SKM-1 treated with dmso at 0.1 percent for 144 hours (cell line): ENCODE measurements around the gene MPPED2.

Source experiments
- DNase-seq: peaks from one replicate; lab custom pipeline; 2025; ENCODE audit not compliant: unreplicated experiment; lab: John Stamatoyannopoulos, UW

The MPPED2 gene

GRCh38 chr11:30535818-30536217, 50.3 kb downstream of the MPPED2 start:
- no peak for DNase-seq

DNA sequence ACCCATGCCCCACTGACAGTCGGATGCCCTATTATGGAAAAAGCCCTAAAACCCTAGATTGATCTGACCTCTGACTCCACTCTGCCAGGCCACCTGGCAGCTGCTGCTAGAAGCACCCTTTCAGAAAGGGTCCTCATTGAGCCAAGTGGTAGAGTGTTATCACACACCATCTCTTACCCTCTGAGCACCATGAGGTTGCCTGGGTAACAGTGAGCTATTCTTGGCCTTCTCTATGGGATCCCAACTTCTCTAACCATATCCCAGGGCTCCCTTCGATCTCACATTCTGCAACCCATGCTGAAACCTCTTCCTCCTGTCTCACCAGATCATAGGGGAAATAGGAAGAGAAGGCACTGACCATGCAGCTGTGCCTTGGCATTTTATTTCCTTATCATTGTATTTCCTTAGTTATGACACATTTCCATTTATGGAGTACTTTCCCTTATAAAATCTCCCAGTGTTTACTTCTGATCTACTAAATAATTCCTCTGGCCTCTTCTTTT, 52.7 kb downstream of the MPPED2 start:
- no peak for DNase-seq

DNA sequence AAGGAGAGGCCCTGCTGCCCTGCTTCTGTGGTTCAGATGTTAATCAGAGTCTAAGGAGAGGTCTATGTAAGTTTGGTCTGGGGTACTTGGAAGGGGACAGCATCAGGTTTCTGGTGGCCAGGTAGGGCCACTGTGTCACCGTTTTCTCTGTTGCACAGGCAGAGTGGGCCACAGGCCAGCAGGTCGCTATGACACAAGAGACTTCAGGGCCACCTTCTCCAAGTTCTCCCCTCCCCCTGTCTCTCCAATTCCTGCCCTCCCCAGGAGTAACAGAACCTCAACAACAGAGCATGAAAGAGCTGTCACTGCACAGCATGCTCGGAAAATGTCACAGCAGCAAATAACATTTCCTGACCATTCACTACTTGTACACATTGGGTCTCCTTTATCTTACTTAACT, 58.6 kb downstream of the MPPED2 start:
- no peak for DNase-seq

DNA sequence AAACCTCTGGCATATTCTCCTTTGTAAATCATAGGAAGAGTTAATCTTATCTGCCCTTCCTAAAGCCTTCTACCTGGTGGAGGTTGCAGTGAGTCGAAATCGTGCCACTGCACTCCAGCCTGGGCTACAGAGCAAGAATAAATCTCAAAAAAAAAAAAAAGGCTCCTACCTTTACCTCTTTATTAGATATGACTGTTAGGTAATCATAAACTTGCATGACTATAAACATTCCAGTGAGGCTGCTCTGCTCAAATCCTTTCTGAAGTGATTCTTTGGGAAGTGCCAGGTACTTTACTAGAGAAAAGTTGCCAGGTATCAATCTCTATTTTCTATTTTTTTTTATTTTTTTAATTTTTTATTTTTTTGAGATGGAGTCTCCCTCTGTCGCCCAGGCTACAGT, 59.6 kb downstream of the MPPED2 start:
- no peak for DNase-seq

DNA sequence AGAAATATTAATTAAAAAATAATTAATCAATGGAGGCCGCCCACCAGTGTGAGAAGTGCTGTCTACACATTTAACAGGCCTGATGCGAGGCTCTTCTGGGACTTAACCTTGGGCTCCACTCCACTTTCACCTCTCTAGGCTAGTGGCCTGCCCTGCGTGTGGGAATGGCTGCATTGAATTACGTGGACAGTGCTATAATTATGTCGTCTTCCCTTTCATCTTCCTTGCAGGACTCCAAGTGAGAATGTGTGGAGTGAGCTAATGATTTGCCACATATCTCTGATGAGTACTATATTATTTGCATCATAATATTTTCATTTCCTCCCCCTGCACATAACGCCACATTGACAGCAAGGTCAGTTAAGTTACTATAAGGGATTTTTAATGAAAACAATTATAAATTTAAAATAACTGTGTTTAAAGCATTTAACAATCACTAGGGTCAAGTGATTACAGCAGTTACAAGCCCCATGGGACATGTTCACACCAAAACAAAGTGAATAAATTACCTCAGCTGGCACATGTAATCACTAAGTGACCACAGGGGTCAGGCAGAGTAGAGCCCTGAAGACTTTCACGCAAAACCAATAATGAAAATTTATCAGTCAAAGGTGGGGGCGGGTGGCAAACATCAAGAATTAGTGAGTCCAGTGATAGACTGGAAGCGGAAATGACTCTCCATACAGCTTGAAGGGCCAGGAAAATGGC, 63.5 kb downstream of the MPPED2 start:
- DNase-seq = no peak

DNA sequence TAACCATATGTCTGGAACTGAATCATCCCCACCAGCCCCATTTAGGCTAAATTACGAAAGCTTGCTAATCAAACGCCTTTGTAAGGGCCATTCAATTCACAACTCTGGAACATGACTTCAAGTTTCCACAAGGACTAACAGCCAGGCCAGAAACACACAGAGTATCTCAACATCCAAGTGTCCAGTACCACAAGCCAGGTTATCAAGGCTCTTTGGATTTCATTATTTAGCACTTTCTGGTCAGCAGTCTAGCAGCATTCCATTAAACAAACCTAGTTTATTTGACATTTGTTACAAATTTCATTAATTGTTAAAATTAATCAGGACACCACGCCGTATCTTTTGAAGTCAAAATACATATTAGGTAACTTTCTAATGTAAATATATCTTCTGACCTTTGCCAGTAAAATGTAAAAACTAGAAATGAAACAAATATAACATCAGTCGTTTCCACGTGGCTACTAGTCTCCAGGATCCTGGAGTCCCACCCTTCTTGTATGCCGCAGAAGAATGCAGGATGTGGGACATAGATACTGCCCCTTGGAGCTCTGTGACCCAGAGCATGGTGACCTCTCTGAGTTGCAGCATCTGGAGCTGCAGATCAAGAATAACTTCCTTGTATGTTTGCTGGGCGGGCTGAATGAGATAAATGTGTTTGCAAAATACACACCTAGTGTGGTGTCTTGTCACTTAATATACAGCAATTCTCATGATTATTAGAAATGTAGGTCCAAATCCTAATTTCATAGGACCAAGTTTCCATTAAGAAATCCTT, 64.7 kb downstream of the MPPED2 start:
- DNase-seq = no peak

- no peak for DNase-seq
Measured at GRCh38 chr11:30513087-30513486, 73.1 kb downstream of the MPPED2 start.

- DNase-seq = no peak
Measured at GRCh38 chr11:30511408-30511807, 74.7 kb downstream of the MPPED2 start.

DNA sequence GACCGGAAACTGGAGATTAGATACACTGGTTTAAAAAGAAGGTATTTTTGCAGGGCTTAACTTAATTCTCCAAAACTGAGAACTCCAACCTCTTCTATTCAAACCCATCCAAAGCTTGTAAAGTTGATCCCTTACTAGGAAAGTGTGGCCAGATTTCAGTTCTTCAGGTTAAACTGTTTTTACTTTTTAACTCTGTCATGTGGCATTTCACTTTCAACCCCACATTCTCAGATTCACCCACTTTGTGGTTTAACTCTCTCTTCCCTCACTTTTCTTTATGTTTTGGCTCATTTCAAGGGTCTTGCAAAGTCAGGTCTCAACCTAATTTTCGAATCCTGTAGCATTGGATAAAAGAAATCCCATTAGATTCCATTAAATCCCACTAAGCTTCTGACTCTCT, 75.4 kb downstream of the MPPED2 start:
- DNase-seq = no peak

- DNase-seq = no peak
Measured at GRCh38 chr11:30509364-30509763, 76.8 kb downstream of the MPPED2 start.

DNA sequence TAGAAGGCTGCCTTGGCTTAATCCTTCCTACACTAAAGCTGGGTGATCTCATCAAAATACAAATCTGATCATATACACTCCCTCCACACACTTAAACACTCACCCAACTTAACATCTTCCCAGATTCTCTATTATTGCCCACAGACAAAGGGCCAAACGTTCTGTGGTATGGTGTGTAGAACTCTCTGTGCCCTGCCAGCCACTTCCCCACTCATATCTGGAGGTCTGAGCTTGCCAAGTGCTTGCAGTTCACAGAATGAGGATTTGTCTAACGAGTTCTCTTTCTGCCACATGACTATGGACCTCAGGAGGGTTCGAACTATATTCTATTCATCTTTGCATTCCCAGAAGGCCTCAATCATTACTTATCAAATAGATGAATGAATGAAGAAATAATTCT, 77.6 kb downstream of the MPPED2 start:
- DNase-seq = no peak

GRCh38 chr11:30505603-30506002, 80.5 kb downstream of the MPPED2 start:
- DNase-seq = no peak

GRCh38 chr11:30504468-30504867, 81.7 kb downstream of the MPPED2 start:
- DNase-seq = no peak

- no peak for DNase-seq
Measured at GRCh38 chr11:30503156-30503555, 83.0 kb downstream of the MPPED2 start.

DNA sequence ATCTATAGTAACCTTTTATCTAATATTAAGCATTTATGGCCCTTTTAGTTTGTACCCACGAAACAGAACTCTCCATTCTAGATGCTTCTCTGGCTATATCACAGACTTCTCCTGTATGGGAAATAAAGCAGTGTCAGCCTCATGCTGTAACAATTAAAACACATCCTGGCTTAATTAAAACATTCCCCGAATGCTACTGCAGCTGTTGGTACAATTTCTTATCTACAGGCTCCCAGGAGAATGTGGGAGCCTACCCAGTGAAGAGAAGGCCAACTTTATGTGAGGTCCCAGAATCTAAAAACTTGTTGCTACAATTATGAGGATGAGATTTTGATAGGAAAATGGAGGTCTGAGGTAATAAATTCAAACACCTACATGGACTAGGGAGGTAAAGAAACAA, 83.8 kb downstream of the MPPED2 start:
- DNase-seq = no peak

GRCh38 chr11:30501744-30502143, 84.4 kb downstream of the MPPED2 start:
- no peak for DNase-seq

DNA sequence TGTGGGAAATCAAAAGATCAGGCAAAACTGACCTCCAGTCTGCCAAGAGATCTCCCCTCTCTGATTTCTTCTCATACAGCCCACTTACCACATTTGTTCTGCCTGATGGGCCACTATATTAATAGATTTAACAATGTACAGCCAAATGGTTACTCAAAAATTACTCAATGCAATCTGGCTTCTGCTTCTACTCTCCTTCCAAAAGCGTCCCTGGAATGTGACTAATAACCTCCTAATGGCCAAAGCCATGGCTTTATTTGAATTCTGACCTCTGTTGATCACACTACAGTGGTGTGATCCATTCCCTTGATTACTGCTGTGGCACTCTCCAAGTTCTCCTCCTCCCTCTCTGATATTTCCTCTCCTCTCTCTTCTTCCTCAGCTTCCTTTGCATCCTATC, 86.2 kb downstream of the MPPED2 start:
- DNase-seq = no peak

DNA sequence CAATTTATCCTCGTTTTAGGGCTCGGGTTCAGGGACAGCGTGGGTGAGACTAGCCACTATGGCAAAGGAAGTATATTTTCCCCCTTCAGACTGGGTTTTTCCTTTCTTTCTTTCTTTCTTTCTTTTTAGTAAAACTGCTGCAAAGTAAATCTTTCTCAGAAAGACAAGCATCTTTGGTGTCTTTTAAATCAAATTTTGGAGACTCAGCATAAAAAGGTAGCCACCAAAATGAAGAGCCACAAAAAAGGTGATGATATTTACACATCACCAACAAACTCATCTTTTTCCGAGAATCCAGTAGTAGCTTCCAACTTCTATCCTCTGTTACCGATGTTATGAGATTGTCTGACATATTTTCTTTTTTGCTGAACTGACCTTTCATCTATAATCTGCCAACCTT, 88.6 kb downstream of the MPPED2 start:
- DNase-seq = no peak

- DNase-seq = no peak
Measured at GRCh38 chr11:30496935-30497334, 89.2 kb downstream of the MPPED2 start.

DNA sequence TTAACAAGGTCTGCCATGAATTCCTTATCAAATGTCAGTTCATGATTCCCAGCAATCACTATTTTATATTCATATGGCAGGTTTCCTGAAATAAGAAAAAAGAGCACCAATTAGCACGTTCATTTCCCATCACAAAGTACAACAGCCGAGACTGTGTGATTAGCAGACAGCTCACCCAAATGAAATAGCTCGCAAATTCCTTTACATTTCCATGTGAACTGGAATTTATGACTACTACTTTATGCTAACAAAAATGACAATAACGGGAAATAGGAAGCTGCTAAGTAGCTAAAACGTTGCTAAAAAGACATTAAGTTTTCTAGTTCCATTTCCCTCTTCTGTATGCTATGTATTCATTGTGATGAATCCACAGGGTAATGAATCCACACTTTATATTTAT, 90.7 kb downstream of the MPPED2 start:
- DNase-seq = no peak

- DNase-seq = no peak
Measured at GRCh38 chr11:30489511-30489910, 96.6 kb downstream of the MPPED2 start.

GRCh38 chr11:30489076-30489475, 97.1 kb downstream of the MPPED2 start:
- DNase-seq = no peak
